ENCODE data around the gene TRIM71.

DNA sequence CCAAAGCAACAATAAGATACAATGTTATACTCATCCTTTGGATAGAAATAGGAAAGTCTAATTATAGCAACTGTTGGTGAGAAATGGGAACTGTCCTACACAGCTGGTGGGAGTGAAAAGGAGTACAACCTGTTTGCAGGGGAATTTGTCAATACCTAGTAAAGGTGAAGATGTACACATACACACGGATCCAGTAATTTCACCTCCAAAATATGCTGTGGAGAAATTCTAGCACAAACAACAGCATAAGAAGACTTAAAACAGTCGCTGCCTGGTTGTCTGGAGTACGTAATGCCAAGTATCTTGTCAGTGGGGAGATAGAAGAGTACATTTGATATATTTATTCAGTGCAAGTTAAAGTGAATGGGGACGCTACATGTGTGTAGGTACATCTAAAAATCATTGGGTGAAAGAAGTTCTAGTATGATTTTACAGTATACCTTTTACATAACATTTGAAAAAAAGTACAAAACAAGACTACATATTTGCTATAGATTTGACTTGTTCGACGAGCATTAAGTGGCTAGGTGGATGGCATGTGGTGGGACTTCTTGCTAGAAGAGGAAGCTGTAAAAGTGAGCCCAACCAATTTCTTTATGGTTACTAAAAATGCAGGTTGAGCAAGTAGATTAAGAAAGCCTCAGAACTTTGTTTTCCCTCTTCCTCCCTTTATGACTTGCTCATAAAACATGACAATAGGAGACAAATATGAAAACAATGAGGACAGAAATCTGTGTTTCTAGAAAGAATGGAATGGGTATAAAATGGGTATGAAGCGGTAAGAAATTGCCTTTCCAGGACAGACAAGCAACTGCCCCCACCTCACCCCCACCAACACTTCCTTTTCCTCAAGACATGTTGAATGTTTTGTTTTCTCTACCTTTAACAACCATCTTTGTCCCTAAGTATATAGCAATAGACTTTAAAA lies 83.5 kb downstream of the TRIM71 start:
- TF ChIP-seq, protein P1, sequence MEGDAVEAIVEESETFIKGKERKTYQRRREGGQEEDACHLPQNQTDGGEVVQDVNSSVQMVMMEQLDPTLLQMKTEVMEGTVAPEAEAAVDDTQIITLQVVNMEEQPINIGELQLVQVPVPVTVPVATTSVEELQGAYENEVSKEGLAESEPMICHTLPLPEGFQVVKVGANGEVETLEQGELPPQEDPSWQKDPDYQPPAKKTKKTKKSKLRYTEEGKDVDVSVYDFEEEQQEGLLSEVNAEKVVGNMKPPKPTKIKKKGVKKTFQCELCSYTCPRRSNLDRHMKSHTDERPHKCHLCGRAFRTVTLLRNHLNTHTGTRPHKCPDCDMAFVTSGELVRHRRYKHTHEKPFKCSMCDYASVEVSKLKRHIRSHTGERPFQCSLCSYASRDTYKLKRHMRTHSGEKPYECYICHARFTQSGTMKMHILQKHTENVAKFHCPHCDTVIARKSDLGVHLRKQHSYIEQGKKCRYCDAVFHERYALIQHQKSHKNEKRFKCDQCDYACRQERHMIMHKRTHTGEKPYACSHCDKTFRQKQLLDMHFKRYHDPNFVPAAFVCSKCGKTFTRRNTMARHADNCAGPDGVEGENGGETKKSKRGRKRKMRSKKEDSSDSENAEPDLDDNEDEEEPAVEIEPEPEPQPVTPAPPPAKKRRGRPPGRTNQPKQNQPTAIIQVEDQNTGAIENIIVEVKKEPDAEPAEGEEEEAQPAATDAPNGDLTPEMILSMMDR (IDR thresholded peaks at IDR 0.05): no peak
- no peak for TF ChIP-seq POLR2A (IDR thresholded peaks at IDR 0.05)

Measured in Peyer's patch (tissue), 4 donors.